HG03469 (cell line): Measurements from ENCODE around the gene EBF3.

Experiments used
- ATAC-seq: cut with Tn5 transposase; IDR thresholded peaks from one replicate; pipeline ENCODE4 v1.9.1; 2021; ENCODE audit warnings: mild to moderate bottlenecking, moderate library complexity, moderate number of reproducible peaks; ENCODE audit not compliant: unreplicated experiment

Gene EBF3

GRCh38 chr10:129914153-129914855 is 49.8 kb downstream of the EBF3 start:
- no peak for ATAC-seq

- no peak for ATAC-seq
Observed at GRCh38 chr10:129912986-129913695, 50.9 kb downstream of the EBF3 start.

GRCh38 chr10:129912166-129912917 is 51.7 kb downstream of the EBF3 start:
- ATAC-seq: no peak

GRCh38 chr10:129911451-129912165 is 52.5 kb downstream of the EBF3 start:
- no peak for ATAC-seq

GRCh38 chr10:129910861-129911260 is 53.2 kb downstream of the EBF3 start:
- no peak for ATAC-seq

GRCh38 chr10:129909531-129910256 is 54.4 kb downstream of the EBF3 start:
- ATAC-seq: no peak

GRCh38 chr10:129909080-129909479 is 55.0 kb downstream of the EBF3 start:
- ATAC-seq: no peak

GRCh38 chr10:129908406-129908805 is 55.7 kb downstream of the EBF3 start:
- ATAC-seq: no peak

- no peak for ATAC-seq
Observed at GRCh38 chr10:129905553-129905952, 58.5 kb downstream of the EBF3 start.

- no peak for ATAC-seq
Observed at GRCh38 chr10:129904323-129904722, 59.8 kb downstream of the EBF3 start.

GRCh38 chr10:129901389-129902006 is 62.6 kb downstream of the EBF3 start:
- ATAC-seq: no peak

GRCh38 chr10:129900825-129901224 is 63.2 kb downstream of the EBF3 start:
- ATAC-seq: no peak

GRCh38 chr10:129899276-129900130 is 64.6 kb downstream of the EBF3 start:
- ATAC-seq: no peak

GRCh38 chr10:129898706-129899268 is 65.3 kb downstream of the EBF3 start:
- no peak for ATAC-seq

- ATAC-seq: no peak
Observed at GRCh38 chr10:129897871-129898626, 66.0 kb downstream of the EBF3 start.

GRCh38 chr10:129896860-129897200 is 67.2 kb downstream of the EBF3 start:
- no peak for ATAC-seq

GRCh38 chr10:129896136-129896859 is 67.8 kb downstream of the EBF3 start:
- no peak for ATAC-seq

GRCh38 chr10:129895811-129896135 is 68.3 kb downstream of the EBF3 start:
- ATAC-seq: no peak
